T-helper 2 cell treated with Interferon-gamma antibody and Interleukin-4, amounts not matched to agents 5 μg/mL and 100 μg/mL, for 36 hours (primary cell): ENCODE measurements around the gene ST3GAL3.
"Not testable (repeated sequence)": the region's sequence is repeated elsewhere in the genome, so short reads cannot be mapped to it uniquely, and the experiment has no call there.

Source experiments
- DNase-seq: peaks from one replicate; pipeline ENCODE4 v3.0.0; 2021; ENCODE audit warnings: low spot score
- H3K27ac Mint-ChIP-seq: one replicate; pipeline ENCODE4 v1.8.0; 2021; ENCODE audit warnings: mild to moderate bottlenecking, mixed read lengths
- H3K27me3 Mint-ChIP-seq: one replicate; pipeline ENCODE4 v1.8.0; 2021; ENCODE audit warnings: low read depth, mixed read lengths
- H3K36me3 Mint-ChIP-seq: one replicate; pipeline ENCODE4 v1.8.0; 2021; ENCODE audit warnings: low read depth, mixed read lengths
- H3K4me1 Mint-ChIP-seq: one replicate; pipeline ENCODE4 v1.8.0; 2021; ENCODE audit warnings: low read depth, mixed read lengths
- H3K4me3 Mint-ChIP-seq: one replicate; pipeline ENCODE4 v1.8.0; 2022; ENCODE audit warnings: mild to moderate bottlenecking, moderate library complexity, mixed read lengths
- H3K9me3 Mint-ChIP-seq: one replicate; pipeline ENCODE4 v1.8.0; 2021; ENCODE audit warnings: mixed read lengths

The ST3GAL3 gene

GRCh38 chr1:43711049-43711448, 3.7 kb downstream of the ST3GAL3 start:
- Mint-ChIP-seq H3K4me3 (no peak overlapping the region), H3K27me3 (no peaks in the 10 kb centered on the region), H3K36me3 (peaks cover 22% of the 10 kb centered on the region), H3K4me1 (peaks cover 33% of the 10 kb centered on the region), H3K9me3 (no peaks in the 10 kb centered on the region), H3K27ac (peak overlapping the region; percentile 53)
- DNase-seq: no peak

GRCh38 chr1:43711524-43712386, 4.4 kb downstream of the ST3GAL3 start:
- Mint-ChIP-seq H3K27me3 (no peaks in the 10 kb centered on the region), H3K36me3 (peaks cover 22% of the 10 kb centered on the region), H3K27ac (peak overlapping the region; percentile 53), H3K4me3 (no peak overlapping the region), H3K4me1 (peaks cover 28% of the 10 kb centered on the region), H3K9me3 (no peaks in the 10 kb centered on the region)
- no peak for DNase-seq

GRCh38 chr1:43716559-43717281, 9.4 kb downstream of the ST3GAL3 start:
- no peaks in the 10 kb centered on the region for H3K9me3 Mint-ChIP-seq
- H3K27me3 Mint-ChIP-seq: no peaks in the 10 kb centered on the region
- H3K36me3 Mint-ChIP-seq: peaks cover 4% of the 10 kb centered on the region
- peaks cover 6% of the 10 kb centered on the region for H3K4me1 Mint-ChIP-seq
- no peak for DNase-seq
- H3K4me3 Mint-ChIP-seq: no peak overlapping the region
- no peak overlapping the region for H3K27ac Mint-ChIP-seq

GRCh38 chr1:43719063-43719462, 11.7 kb downstream of the ST3GAL3 start:
- H3K4me1 Mint-ChIP-seq: peaks cover 2% of the 10 kb centered on the region
- H3K27ac Mint-ChIP-seq: no peak overlapping the region
- DNase-seq: no peak
- H3K9me3 Mint-ChIP-seq: no peaks in the 10 kb centered on the region
- H3K36me3 Mint-ChIP-seq: no peaks in the 10 kb centered on the region
- H3K27me3 Mint-ChIP-seq: no peaks in the 10 kb centered on the region
- no peak overlapping the region for H3K4me3 Mint-ChIP-seq

- not testable (repeated sequence) for DNase-seq, H3K4me1 Mint-ChIP-seq, H3K27ac Mint-ChIP-seq, H3K36me3 Mint-ChIP-seq, H3K27me3 Mint-ChIP-seq, H3K9me3 Mint-ChIP-seq, H3K4me3 Mint-ChIP-seq
These were observed 12.5 kb downstream of the ST3GAL3 start for GRCh38 chr1:43719670-43720419.

GRCh38 chr1:43722810-43723209, 15.5 kb downstream of the ST3GAL3 start:
- no peak for DNase-seq

GRCh38 chr1:43729816-43730463, 22.6 kb downstream of the ST3GAL3 start:
- no peak for DNase-seq
- H3K36me3 Mint-ChIP-seq: peaks cover 3% of the 10 kb centered on the region
- H3K9me3 Mint-ChIP-seq: no peaks in the 10 kb centered on the region
- H3K27ac Mint-ChIP-seq: no peak overlapping the region
- H3K4me1 Mint-ChIP-seq: peaks cover 3% of the 10 kb centered on the region
- no peak overlapping the region for H3K4me3 Mint-ChIP-seq
- H3K27me3 Mint-ChIP-seq: no peaks in the 10 kb centered on the region

More at GRCh38 chr1:43722810-43723209, 15.5 kb downstream of the ST3GAL3 start:
- H3K4me1 Mint-ChIP-seq: peaks cover 4% of the 10 kb centered on the region
- no peaks in the 10 kb centered on the region for H3K36me3 Mint-ChIP-seq
- no peaks in the 10 kb centered on the region for H3K9me3 Mint-ChIP-seq
- H3K27ac Mint-ChIP-seq: no peak overlapping the region
- no peak overlapping the region for H3K4me3 Mint-ChIP-seq
- H3K27me3 Mint-ChIP-seq: no peaks in the 10 kb centered on the region

- Mint-ChIP-seq H3K27ac (no peak overlapping the region), H3K27me3 (no peaks in the 10 kb centered on the region), H3K9me3 (no peaks in the 10 kb centered on the region), H3K4me3 (no peak overlapping the region), H3K36me3 (peaks cover 10% of the 10 kb centered on the region), H3K4me1 (peaks cover 2% of the 10 kb centered on the region)
- no peak for DNase-seq
These were observed 24.7 kb downstream of the ST3GAL3 start for GRCh38 chr1:43731867-43732531.

GRCh38 chr1:43736819-43737218, 29.5 kb downstream of the ST3GAL3 start:
- no peak overlapping the region for H3K27ac Mint-ChIP-seq
- DNase-seq: no peak

GRCh38 chr1:43742026-43742425, 34.7 kb downstream of the ST3GAL3 start:
- Mint-ChIP-seq H3K4me1 (no peaks in the 10 kb centered on the region), H3K9me3 (no peaks in the 10 kb centered on the region), H3K4me3 (no peak overlapping the region), H3K36me3 (peaks cover 10% of the 10 kb centered on the region), H3K27me3 (no peaks in the 10 kb centered on the region), H3K27ac (no peak overlapping the region)
- DNase-seq: no peak

More at GRCh38 chr1:43736819-43737218, 29.5 kb downstream of the ST3GAL3 start:
- Mint-ChIP-seq H3K4me1 (no peaks in the 10 kb centered on the region), H3K27me3 (no peaks in the 10 kb centered on the region), H3K36me3 (peaks cover 10% of the 10 kb centered on the region), H3K9me3 (no peaks in the 10 kb centered on the region), H3K4me3 (no peak overlapping the region)

GRCh38 chr1:43743206-43743605, 35.9 kb downstream of the ST3GAL3 start:
- Mint-ChIP-seq H3K4me3 (no peak overlapping the region), H3K27ac (no peak overlapping the region), H3K36me3 (peaks cover 6% of the 10 kb centered on the region), H3K9me3 (no peaks in the 10 kb centered on the region), H3K27me3 (no peaks in the 10 kb centered on the region), H3K4me1 (no peaks in the 10 kb centered on the region)
- no peak for DNase-seq

GRCh38 chr1:43747736-43748135, 40.4 kb downstream of the ST3GAL3 start:
- peaks cover 8% of the 10 kb centered on the region for H3K36me3 Mint-ChIP-seq
- H3K27me3 Mint-ChIP-seq: no peaks in the 10 kb centered on the region
- H3K4me1 Mint-ChIP-seq: no peaks in the 10 kb centered on the region
- no peak overlapping the region for H3K27ac Mint-ChIP-seq
- no peak overlapping the region for H3K4me3 Mint-ChIP-seq
- H3K9me3 Mint-ChIP-seq: no peaks in the 10 kb centered on the region
- DNase-seq: no peak

GRCh38 chr1:43750083-43750482, 42.7 kb downstream of the ST3GAL3 start:
- Mint-ChIP-seq H3K4me1 (no peaks in the 10 kb centered on the region), H3K9me3 (no peaks in the 10 kb centered on the region), H3K36me3 (peaks cover 8% of the 10 kb centered on the region), H3K27ac (no peak overlapping the region), H3K27me3 (no peaks in the 10 kb centered on the region), H3K4me3 (no peak overlapping the region)
- DNase-seq: no peak
